C4-2B (cell line): ENCODE measurements around the gene BLOC1S5.
A peak's percentile ranks its signal among the peaks of the same experiment; 100 is the strongest.

Experiments used
- H3K27ac ChIP-seq: fragments of 450-650 bp; 2 replicates; pipeline ENCODE4 v1.5.1; 2017
- ZFX ChIP-seq: fragments of 450-650 bp; IDR thresholded peaks from 2 replicates; pipeline ENCODE4 v1.6.1; 2017
- TF ChIP-seq, protein P1 (sequence below): fragments of 450-650 bp; conservative IDR thresholded peaks from 2 replicates; pipeline ENCODE4 v1.5.1; 2017; ENCODE audit warnings: mild to moderate bottlenecking

Gene BLOC1S5, protein sequence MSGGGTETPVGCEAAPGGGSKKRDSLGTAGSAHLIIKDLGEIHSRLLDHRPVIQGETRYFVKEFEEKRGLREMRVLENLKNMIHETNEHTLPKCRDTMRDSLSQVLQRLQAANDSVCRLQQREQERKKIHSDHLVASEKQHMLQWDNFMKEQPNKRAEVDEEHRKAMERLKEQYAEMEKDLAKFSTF

DNA sequence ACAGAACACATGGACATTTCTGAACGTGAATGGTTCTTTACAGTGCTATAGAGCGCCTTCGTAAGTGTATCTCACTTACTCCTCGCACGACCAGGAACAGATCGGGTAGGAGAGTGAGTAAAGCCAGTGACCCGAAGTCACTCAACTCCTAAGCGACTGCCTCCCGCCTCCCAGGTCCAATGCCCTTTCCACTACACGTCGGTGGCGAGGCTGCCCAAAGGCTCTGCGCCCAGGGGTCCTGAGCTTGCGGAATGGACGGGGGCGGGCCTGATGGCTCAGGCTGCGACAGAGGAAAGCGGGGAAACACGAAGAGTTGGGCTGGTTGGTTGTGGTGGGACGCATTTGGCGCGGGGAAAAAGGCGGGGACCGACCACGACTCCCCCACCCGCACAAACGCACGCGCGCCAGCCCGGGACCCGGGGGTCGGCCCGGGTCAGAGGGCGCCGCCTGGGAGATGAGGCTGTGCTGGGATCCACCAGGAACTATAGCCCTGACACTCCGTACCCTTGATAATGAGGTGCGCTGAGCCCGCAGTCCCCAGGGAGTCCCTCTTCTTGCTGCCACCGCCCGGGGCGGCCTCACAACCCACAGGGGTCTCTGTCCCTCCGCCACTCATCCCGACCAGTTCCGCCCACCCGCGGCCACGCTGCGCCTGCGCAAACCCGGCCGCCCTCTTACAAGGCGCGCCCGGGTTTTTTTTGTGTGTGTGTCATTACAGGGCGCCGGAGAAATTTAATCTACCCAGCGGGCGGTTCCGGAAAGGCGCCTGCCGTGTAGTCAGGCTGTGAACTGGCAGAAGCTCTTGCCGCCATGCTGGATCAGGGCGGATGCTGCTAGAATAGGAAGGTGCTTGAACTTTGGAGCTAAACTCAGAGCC, at the start of gene BLOC1S5:
Gene BLOC1S5 (minus strand): TSS at position 629 of the 877 bp plus-strand sequence. CDS start 13 bp downstream, at position 616.
- H3K27ac ChIP-seq, result peak within 1 kb of the TSS; percentile 70
- peak; percentile 53; the same call in 1 of the 2 replicates for TF ChIP-seq ZFX
- TF ChIP-seq, protein P1, sequence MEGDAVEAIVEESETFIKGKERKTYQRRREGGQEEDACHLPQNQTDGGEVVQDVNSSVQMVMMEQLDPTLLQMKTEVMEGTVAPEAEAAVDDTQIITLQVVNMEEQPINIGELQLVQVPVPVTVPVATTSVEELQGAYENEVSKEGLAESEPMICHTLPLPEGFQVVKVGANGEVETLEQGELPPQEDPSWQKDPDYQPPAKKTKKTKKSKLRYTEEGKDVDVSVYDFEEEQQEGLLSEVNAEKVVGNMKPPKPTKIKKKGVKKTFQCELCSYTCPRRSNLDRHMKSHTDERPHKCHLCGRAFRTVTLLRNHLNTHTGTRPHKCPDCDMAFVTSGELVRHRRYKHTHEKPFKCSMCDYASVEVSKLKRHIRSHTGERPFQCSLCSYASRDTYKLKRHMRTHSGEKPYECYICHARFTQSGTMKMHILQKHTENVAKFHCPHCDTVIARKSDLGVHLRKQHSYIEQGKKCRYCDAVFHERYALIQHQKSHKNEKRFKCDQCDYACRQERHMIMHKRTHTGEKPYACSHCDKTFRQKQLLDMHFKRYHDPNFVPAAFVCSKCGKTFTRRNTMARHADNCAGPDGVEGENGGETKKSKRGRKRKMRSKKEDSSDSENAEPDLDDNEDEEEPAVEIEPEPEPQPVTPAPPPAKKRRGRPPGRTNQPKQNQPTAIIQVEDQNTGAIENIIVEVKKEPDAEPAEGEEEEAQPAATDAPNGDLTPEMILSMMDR, result no peak

DNA sequence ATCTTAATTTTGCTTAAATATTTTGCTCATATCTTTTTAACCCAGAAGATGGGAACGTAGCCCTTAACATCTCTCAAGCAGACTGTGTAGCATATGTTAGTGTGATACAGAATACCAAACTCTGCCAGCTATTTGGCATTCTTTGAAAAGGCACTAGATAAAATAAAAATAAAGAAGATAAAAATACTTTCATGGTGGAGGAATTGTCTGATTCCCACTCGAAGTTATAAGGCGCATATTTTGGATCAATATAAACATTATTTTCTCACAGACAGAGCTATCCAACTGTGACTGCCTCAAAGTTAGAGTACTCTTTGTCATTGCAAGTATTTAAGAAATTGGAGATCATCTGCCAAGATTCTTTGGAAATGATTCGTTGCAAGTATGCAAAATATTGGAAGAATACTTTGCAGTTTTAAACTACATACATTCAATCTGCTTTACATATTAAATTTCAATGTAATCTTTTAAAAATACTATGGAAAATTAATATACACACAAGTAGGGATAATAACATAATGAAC, 49.0 kb upstream of the BLOC1S5 start:
- H3K27ac ChIP-seq, result no peak overlapping the region
- TF ChIP-seq ZFX, result no peak
- TF ChIP-seq, protein P1, result no peak

DNA sequence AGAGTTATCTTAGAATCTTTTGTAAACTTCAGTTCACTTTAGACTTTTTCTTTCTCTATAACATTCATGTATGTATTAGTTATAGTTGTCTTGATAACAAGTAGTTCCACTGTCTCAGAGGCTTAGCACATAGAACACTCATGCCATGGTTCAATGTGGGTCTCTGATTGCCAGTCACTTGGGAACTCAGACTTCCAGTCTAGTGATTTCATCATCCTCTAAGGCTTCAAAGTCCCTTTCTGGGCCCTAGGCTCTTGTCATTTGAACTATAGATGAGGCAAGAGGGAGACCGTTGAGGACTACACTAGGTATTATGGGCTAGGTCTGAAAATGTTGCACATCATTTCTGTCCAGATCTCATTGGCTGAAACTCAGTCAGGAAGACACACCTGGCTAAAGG, 46.5 kb upstream of the BLOC1S5 start:
- no peak for TF ChIP-seq ZFX
- TF ChIP-seq, protein P1, result no peak

DNA sequence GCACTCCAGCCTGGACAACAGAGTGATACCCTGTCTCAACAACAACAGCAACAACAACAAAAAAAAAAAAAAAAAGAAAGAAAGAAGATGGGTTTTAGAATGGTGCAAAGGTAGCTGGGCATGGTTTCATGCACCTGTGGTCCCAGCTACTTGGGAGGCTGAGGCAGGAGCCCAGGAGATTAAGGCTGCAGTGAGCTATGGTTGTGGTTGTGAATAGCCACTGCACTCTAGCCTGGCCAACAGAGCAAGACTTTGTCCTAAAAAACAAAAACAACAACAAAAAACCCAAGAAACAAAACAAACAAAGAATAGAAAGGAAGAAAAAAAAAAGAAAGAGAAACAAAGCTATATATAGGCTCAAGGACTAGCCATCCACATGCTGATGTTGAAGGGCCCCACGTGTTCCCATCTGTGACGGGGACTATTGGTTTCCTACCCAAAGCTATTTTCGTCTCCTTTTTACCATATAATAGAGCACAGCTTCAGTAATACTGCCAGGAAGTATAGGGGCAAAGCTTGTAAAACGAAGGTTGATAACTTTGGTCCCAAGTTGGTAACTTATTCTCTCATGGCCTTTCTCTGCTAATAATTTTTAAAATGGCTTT, 46.0 kb upstream of the BLOC1S5 start:
- no peak overlapping the region for H3K27ac ChIP-seq
- TF ChIP-seq, protein P1, result no peak
- TF ChIP-seq ZFX, result no peak

More for the DNA sequence above, 46.5 kb upstream of the BLOC1S5 start:
- no peak overlapping the region for H3K27ac ChIP-seq

DNA sequence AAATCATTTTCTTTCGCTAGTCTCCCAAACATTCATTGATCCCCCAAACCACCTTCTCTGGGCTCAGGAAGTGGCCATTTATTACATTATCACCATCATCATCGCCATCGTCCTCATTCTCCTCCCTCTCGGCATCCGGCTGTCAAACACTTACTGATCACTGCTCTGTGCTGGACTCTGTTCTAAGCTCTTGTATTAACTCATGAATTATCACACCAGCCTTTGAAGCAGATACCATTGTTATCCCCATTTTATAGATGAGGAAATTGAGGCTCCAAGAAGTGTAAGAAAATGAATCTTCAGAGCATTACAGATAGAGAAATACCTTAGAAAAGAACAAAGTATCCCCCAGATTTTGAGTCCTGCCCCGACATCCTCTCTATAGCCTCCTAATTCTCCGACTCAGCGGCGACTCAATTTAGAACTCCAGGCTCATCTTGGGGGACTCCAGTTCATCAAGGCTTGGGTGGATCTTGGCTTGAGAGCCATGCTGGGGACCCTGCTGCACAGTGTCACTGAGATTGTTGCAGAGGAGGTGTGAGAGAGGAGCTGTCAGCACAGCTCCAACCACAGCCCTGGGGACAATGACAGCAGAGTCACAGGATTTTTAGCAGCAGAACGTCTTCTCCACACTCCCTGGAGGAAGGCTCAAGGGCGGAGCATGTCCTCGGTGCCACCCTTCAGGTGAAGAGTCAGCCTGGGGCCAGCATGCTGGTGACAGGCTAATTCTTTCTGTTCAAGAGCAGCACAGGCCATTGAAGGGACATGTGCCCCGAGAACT, 44.8 kb upstream of the BLOC1S5 start:
- no peak for TF ChIP-seq ZFX
- TF ChIP-seq, protein P1, result no peak
- H3K27ac ChIP-seq, result no peak overlapping the region; the same call in 1 of the 2 replicates

DNA sequence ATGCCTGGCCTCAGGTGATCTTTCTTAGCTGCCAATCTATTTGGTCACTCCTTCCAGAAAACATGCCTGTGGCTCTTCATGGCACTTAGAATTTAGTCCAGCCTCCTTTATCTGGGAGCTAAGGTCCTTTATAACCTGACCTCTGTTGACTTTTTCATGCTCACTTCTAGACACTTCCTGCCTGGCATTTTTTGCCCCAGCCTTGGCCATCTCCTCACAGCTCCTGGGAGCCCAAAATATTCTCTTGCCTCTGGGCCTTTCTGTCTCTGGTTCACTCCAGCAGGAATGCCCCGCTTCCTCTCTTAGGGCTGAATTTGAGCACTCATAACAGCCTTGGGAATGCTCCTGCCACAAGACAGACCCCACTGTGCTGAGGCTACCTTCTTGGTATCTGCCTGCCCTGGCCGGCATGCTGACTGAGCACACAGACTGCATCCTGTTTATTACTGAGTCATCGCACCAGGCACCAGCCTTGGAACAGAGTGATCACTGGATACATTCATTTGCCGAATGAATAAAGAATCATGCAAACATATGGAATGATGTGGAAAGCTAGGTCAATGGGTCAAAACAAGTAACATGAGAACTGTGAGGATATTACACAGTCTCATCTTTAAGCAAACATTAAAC, 44.0 kb upstream of the BLOC1S5 start:
- H3K27ac ChIP-seq, result peak overlapping the region; percentile 17; the same call in 1 of the 2 replicates
- TF ChIP-seq, protein P1, result no peak
- no peak for TF ChIP-seq ZFX
